ENCODE measurements around the gene KRTAP5-5.
"Not testable (repeated sequence)": the region's sequence is repeated elsewhere in the genome, so short reads cannot be mapped to it uniquely, and the experiment has no call there.

The KRTAP5-5 gene

DNA sequence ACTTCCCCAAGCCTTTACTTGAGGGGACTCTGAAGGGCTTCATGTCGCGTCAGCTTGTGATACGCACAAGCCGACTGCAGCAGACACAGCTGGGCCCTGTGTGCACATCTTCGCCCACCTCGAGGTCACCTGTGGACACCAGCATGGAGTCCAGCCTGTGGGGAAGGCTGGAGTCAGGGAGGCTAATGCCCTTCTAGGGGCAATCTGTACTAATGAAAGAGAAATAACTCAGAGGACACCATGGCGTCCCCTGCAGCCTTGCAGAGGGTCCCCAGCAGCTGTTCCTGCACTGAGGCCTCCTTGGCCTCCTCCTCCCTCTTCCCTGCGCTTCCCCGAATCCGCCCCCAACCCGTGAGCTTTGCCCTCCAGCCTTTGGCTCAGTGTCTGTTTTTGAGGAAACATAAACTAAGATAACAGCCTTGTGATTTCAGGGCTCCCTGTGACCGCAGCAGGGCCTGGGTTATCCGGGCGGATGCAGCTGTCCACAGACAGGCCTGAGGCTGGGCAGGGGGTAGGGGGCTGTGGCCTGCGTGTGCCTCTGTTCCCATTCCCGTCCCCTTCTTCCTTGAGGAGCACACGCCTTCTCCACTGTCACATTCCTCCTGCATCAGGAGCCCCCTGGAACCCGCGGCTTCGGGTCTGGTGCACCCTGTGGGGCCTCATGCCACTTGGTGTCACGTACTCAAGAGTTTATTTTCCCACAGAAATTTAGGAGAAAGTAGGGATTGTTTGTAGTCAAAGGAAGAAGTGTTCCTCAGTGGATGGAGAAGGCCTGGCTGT, 25.0 kb downstream of the KRTAP5-5 start:
- DNase-seq (ENCODE audit: insufficient read length, low spot score) (no peak), FAIRE-seq (no peak)

DNA sequence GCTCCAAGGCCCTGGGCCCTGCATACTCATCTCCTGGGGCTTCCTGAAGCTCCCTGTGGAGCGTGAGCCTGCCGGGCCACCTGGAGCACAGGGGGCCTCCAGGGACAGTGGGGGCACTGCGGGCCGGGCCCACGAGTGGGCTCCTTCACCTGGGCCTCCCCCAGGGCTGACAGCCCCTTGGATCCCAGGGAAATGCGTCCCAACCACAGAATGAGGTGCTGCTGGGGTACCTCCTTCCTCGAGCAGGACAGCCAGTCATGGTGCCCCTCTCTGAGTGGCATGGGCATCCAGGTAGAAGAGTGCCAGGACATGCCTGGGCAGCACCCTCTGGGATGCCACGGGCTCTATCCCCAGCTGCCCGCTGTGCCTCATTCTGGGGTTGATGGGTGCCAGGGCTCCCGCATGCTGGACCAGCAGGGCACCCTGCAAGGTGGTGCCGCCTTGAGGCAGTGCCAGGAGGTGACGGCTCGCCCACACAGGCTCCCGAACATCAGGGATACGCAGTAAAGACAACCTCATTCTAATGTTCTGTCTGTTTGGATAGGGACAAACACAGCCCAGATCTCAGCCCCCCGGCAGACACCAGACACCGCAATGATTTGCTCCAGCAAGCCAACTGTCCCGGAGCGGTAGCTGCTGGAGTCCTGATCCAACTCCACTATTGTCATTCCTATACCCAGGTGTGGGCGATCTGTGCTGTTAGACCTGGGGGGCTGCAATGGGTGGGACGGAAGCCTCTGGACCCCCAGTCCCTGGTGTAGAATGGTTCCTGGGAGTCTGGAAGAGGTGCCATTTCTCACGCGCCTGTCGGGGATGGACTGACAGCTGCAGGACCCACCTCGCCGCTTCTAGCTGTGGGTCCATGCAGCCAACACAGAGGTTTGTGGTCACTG, 25.8 kb downstream of the KRTAP5-5 start:
- DNase-seq (ENCODE audit: insufficient read length, low spot score) (no peak), FAIRE-seq (no peak)

DNA sequence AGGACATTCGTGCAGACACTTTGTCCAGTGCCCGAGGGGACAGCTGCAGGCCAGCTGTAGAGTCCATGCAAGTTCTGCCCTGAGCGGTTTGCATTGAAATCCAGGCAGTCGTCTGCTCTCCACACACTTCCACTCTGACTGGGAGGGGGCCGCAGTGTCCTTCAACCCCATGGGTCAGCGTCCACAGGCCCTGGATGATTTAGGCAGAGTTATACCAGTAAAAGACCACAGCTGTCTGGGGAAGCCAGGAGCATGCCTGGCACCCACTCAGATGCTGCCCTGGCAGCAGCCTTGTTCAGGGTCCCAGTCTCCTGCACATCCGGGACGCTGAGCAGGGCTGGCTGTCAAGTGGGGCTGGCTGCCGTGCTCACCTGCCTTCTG, 26.5 kb downstream of the KRTAP5-5 start:
- DNase-seq (ENCODE audit: insufficient read length, low spot score) (no peak), FAIRE-seq (no peak)

DNA sequence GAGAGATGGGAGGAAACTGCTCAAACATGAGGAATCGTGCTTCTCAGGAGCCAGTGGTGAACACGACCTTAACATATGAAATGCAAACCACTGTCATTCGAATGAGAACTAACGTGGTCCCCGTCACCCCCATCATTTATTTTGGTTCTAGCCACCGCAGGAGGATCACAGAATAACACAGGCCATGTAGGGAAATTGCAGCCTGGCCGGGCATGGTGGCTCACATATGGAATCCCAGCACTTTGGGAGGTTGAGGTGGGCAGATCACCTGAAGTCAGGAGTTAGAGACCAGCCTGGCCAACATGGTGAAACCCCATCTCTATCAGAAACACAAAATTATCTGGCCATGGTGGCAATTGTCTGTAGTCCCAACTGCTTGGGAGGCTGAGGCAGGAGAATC, 27.1 kb downstream of the KRTAP5-5 start:
- FAIRE-seq: no peak

DNA sequence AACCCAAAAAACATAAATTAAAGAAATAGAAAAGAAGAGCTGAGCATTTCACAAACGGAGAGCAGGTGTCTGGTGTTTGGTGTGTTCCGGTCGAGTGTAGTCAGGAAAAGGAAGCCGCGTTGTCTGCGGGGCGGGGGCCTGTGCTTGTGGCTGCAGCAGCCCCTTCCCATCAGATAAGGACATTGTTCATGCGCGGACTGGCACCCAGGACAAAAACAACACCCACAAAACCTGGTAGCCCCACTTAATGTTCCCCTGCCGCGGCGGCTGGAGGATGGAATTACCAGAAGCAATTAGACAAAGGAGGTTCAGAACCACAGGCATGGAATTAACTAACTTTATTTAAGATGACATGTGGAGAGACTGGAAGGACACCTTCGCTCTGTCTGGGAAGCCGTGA, 29.9 kb downstream of the KRTAP5-5 start:
- no peak for FAIRE-seq
- no peak for DNase-seq (ENCODE audit: insufficient read length, low spot score)

More for the DNA sequence above, 27.1 kb downstream of the KRTAP5-5 start:
- no peak for DNase-seq (ENCODE audit: insufficient read length, low spot score)

DNA sequence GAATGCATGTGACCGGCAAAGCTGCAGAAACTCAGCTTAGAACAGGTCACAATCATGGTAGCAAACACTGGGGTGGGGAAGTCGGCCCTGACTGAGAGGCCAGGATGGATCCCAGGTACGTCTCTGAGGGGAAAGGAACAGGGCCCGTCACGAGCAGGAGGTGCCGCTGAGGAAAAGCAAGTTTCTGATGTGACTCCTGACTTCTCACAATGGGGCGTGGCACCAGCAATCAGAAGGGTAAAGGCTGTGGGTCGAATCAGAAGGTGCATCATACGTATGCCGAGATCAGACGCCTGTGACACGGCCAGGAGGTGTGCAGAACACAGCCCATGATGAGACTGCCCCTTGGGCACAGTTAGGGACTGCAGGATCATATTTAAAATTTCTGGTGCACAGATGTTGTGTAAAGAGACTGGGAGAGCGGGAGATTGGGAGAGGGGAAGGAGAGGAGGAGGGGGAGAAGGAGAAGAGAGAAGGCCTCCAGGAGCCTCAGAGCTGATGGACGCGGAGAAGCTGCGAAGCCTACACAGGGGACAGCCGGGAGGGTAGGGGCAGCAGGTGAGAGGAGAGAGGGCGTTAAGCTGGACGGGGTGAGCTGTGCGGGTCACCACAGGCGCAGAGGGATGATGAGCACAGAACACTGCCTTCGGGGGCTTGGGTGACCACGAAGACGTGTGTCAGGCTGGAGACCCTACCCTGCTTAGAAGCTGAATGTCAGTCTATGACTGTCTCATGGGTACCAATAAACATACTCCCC, 30.7 kb downstream of the KRTAP5-5 start:
- DNase-seq (ENCODE audit: insufficient read length, low spot score): no peak
- no peak for FAIRE-seq

DNA sequence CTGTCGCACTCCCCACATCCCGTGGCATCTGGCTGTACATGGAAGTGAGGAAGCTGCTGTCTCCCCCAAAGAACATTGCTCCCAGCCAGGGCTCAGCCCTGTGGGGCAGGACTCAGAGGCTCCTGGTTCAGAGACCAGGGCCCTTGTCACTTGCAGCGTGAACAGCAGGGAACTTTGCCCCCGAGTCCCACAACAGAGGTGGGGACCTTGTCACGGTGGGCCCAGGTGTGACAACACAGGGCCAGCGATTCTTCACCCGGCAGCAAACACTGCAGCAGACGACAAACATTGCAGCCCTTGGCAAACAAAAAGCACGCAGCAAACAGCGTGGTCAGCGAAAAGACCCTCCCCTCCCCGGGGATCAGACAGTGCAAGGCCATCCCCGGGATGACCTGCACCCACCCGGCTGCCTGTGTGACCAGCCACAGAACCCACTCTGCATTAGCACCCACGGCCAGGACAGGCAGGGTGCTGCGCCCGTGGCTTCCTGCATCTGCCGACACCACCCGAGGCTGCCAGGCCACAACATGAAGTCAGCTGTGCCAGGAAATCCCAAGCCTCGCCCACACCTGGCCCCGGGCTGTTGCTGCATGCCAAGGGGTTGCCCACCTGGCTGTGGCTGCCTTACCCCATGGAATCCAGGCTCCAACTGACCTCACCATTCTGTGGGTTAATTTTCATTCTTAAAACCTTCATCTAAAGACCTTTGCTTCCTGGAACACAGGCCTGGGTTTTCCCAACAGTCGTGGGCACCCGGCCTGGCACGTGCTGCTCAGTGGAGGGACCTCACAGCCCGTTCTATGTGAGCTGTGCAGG, 32.1 kb downstream of the KRTAP5-5 start:
- FAIRE-seq; DNase-seq (ENCODE audit: insufficient read length, low spot score): not testable (repeated sequence)

DNA sequence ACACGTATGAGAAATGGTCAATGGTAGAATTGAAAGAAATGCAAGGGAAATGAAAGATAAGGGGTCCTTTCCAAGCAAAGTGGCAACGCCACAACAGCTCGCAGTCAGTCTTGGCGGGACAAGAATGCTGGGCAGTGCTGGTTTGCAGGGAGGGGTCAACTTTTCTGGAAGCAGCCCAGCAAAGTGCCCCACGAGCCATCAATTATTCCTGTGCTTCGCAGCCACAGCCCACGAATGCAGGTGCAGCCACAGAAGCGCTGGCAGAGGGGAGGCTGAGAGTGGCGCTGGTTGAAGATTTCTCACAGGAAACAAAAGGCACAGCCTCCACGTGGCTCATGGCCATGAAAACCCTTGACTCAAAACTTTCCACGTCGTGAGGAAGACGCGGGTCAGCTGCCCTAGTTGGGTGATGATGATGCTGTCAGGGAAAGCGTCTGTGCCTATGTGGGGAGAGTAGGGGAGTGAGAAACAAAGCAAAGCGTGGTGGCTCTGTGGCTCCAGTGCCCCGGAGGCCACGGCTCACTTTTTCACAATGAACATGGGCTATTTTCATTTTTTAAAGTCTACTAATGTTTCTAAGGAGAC, 33.2 kb downstream of the KRTAP5-5 start:
- not testable (repeated sequence) for DNase-seq (ENCODE audit: insufficient read length, low spot score); FAIRE-seq

DNA sequence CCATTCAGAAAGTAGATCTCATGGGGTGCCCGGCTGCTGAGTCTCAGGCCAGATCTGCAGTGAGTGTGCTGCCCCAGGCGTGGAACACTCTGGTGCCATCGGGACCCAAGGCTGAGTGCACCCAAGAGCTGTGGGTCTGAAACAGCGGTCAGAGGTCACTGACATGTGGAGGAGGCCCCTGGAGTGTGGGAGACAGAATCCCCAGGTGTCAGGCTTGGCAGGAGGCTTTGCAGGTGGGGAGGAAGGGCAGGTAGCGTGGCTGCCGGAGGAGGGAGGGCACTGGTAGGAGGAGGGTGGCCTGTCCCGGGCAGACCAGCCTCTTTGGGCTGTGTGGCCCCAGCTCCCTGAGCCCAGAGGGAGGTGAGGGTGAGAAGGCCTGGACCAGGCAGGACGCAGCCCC, 35.7 kb downstream of the KRTAP5-5 start:
- FAIRE-seq (no peak), DNase-seq (ENCODE audit: insufficient read length, low spot score) (no peak)

DNA sequence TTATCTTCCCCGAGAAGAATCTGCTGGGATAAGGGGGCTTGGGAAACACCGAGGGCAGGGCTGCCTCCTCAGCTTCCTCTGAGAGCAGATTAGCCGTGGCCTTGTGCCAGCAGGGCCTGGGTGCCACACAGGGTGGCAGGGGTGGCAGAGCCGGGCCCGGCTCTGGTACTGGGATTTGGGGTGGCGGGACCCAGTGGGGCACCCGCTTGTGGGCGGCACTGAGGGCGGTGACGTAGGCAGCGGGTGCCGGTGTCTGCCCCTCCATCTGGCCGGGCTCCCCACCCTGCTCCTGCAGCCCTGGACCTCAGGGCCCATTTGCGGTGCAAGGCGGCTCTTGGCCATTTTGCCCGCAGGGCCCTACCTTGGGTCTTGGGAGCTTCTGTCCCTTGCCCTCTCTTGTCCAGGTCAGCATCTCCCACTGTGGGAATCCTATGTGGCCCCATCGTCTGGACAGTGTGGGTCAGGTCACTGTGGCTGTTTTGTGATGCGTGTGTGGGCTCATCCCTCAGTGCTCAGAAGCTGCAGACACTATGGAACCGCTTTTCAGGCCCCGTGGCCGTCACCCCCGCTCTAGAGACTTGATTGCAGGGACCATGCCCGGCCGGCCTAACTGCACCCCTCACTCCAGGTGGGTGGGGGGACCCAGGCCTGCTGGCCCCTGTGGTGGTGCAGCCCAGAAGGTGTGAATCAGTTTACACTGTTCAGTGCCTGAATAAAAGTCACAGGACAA, 37.7 kb downstream of the KRTAP5-5 start:
- no peak for FAIRE-seq
- no peak for DNase-seq (ENCODE audit: insufficient read length, low spot score)

DNA sequence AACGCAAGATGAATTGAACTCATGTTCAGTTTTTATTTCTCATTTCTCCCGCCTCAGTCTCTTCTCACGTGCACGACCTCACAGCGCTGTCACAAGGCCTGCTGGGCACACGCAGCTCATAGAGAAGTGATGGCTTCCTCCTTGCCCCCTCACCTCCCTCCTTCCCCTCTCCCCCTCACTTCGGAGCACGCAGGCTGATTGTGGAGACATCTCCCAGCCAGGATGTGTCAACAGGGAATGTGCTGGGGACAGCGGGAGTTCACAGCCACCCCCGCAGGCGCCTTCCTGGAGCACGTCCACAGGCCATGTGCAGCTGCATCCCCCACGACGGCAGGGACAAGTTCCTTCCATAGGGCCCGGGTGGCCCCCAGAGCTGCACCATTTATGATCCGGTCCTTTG, 38.3 kb downstream of the KRTAP5-5 start:
- DNase-seq (ENCODE audit: insufficient read length, low spot score) (no peak), FAIRE-seq (no peak)

DNA sequence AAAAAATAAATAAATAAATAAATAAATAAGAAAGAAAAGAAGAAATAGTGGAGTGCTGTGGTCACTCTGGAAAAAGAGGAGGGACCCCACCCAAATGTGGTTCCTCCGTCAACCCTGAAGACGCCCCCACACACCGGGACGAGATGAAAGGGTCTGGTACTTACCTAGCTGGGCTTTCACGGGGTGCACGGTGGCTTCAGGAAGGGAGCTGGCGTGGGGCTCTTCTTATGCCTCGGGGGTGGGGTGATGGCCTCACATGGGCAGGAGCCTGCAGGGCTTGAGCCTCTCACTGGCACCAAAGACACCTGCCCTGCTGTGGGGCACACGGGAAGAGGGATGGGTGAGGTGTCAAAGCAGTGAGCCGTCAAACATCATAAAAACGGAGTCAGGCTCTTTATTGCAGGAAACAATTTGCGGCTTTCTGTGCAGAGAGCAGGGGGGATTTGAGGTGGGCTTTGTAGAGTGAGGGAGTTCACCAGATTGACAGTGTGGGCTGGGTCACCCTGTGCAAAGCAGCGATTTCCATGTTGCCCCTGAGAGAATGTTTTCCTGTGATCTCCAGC, 39.4 kb downstream of the KRTAP5-5 start:
- FAIRE-seq (no peak), DNase-seq (ENCODE audit: insufficient read length, low spot score) (no peak)

DNA sequence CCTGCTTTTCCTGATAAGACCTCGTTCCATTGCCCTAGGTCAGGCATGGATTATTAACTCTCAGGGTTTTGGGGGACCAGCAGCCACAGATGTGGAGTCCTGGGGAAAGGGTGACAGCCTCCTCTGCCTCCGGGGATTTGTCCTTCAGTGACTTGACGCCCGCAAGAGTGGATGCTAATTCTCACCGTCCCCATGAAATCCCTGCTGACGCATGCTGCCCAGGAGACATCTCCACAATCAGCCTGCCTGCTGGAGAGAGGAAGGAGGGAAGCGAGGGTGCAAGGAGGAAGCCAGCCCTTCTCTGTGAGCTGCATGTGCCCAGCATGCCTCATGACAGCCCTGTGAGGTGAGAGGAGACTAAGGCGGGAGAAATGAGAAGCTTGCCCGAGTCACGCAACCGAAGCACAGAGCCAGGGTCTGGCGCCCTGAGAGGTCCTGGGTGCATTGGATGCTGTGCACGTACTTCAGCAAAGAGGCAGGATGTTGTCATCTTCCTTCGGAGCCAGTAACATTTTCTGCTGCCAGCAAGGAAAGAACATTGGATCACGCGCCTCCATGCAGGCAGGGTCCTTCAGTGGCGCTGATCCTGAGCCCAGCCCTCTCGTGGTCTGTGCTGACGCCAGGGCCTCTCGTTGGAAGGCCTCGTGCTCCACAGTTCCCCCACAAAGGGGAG, 40.1 kb downstream of the KRTAP5-5 start:
- DNase-seq (ENCODE audit: insufficient read length, low spot score) (no peak), FAIRE-seq (no peak)

DNA sequence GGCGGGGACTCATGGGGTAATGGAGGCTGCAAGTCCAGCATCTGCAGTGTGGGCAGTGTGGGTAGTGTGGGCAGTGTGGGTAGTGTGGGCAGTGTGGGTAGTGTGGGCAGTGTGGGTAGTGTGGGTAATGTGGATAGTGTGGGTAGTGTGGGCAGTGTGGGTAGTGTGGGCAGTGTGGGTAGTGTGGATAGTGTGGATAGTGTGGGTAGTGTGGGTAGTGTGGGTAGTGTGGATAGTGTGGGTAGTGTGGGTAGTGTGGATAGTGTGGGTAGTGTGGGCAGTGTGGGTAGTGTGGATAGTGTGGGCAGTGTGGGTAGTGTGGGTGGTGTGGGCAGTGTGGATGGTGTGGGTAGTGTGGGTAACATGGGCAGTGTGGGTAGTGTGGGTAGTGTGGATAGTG, 40.9 kb downstream of the KRTAP5-5 start:
- not testable (repeated sequence) for FAIRE-seq; DNase-seq (ENCODE audit: insufficient read length, low spot score)

DNA sequence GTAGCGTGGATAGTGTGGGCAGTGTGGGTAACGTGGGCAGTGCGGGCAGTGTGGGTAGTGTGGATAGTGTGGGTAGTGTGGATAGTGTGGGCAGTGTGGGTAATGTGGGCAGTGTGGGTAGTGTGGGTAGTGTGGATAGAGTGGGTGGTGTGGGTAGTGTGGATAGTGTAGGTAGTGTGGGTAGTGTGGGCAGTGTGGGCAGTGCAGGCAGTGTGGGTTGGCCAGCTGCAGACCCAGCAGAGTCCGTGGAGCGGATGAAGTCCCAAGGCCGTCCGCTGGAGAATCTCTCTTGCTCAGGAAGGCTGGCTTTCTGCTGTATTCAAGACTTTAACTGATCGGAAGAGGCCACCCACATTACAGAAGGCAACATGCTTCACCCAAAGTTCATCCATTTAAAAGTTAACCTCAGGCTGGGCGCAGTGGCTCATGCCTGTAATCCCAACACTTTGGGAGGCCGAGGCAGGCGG, 41.4 kb downstream of the KRTAP5-5 start:
- DNase-seq (ENCODE audit: insufficient read length, low spot score): no peak
- FAIRE-seq: no peak

DNA sequence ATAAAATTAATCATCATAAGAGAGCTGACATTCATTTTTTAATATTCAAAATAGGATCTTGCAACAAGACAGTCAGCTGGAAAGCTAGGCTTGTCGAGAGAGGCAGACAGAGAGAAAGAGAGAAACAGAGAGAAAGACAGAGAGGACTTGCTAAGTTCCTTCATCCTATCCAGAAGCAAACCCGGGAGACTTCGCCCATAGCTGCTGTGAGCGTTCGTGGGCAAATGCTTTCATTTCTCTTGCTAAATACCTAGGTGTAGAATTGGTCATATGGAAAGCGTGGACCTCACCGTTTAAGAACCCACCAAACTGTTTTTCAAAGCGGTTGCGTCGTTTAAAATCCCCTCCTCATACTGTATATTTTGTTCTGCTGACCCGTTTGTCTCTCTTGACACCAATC, 42.1 kb downstream of the KRTAP5-5 start:
- no peak for DNase-seq (ENCODE audit: insufficient read length, low spot score)
- no peak for FAIRE-seq

DNA sequence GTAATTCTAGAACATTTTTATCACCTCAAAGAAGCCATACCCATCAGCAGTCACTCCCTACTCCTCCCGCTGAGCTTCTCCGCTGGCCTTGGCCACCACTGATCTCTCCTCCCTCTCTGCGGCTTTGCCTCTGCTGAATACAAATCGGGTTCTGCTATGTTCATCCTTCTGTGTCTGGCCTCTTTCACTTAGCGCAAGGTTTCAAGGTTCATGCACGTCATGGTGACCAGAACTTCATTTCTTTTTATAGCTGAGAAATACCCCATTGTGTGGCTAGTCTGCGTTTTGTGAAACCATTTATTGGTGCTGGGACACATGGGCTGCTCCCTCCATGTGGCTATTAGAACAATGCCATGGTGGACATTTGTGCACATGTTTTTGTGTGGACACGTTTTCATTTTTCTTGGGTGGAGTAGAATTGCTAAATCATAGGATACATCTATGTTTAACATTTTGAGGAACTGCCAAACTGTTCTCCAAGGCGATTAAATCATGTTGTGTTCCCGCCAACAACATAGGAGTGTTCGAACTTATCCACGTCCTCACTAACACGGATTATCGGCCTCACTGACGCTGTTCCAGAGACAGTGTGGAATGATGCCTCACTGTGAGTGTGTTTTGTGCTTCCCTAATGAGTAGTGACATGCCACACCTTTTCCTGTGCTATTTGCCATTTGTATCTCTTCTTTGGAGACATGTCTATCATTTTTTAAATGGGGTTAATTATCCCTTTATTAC, 43.2 kb downstream of the KRTAP5-5 start:
- DNase-seq (ENCODE audit: insufficient read length, low spot score): no peak
- FAIRE-seq: no peak

All from GM19239 (cell line).